Spinal cord (tissue), 10 donors: Measurements from ENCODE around the gene C2orf69. TPM values are rescaled to one million over a fixed set of nuclear protein-coding genes. Genes with fewer than 3 reads are reported as not detected.

Experiments
- DNase-seq, 6 donors: peaks; one replicate each; pipeline versions ENCODE4 v3.0.0 to v3.0.0-alpha.2; 2013 to 2015; ENCODE audit warnings: low spot score in 6 of 6, low read depth in 4 of 6
- H3K27ac ChIP-seq: one replicate; pipeline ENCODE4 v1.5.1; 2013; ENCODE audit warnings: low read depth, low read length, control low read depth
- H3K27me3 ChIP-seq: one replicate; pipeline ENCODE4 v1.6.1; 2013; ENCODE audit warnings: low read length; ENCODE audit not compliant: control insufficient read depth, insufficient read depth
- H3K36me3 ChIP-seq: one replicate; pipeline ENCODE4 v1.6.1; 2013; ENCODE audit warnings: low read length; ENCODE audit not compliant: control insufficient read depth, insufficient read depth
- H3K4me1 ChIP-seq: one replicate; pipeline ENCODE4 v1.6.1; 2013; ENCODE audit warnings: low read length; ENCODE audit not compliant: control insufficient read depth, insufficient read depth
- H3K4me3 ChIP-seq: one replicate; pipeline ENCODE4 v1.5.1; 2013; ENCODE audit warnings: low read depth, low read length, control low read depth
- H3K9me3 ChIP-seq: one replicate; pipeline ENCODE4 v1.6.1; 2013; ENCODE audit warnings: low read length; ENCODE audit not compliant: control insufficient read depth, insufficient read depth
- WGBS: methylation state at CpG from one replicate; pipeline ENCODE4 v1.1.5; 2013; ENCODE audit warnings: missing lambda C conversion rate; ENCODE audit not compliant: insufficient coverage; 5-methylcytosine and 5-hydroxymethylcytosine counted together
- polyA plus RNA-seq, 2 donors: library from polyadenylated mRNA; unstranded; fragments of 120-200 nt; gene quantifications; one replicate each; pipeline ENCODE4 v1.2.1, GENCODE V29; 2013; ENCODE audit not compliant: insufficient read length in 2 of 2
- total RNA-seq, 2 donors: library from RNA; depleted of rRNA in 1 of 2; stranded (reverse); fragments of 120-200 nt in 1 of 2; fragments of >200 nt in 1 of 2; gene quantifications; one replicate each; pipeline versions ENCODE4 v1.2.3 to v1.2.4, GENCODE V29; 2013 to 2014
- donor health status: healthy.

Gene C2orf69
- total and polyA plus RNA-seq, 4 donors = 9.2 to 24.9 (median 20.9) TPM

DNA sequence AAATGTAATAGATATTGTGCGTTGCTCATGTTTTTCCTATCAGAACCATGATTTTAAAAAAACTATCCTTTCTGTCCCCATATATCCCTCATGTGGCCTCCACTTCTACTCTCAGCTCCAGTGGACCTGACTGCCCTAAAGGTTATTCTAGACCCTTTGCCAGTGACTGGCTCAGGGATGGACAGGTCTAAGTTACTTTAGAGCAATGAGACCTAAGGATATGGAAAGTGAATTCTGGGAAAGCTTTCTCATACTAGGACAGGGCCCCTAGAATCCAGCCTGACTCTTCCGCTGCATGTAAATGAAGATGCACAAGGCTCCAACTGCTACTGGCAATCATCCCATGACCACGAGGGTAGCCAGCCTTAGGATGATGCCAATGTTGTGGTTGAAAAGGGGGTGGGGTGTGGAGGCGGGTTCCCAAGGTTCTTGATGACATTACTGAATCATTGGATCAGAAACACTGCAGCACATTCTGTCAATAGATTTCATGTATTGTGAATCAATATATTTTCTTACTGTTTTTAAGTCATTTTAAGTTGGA is 21.3 kb downstream of the C2orf69 start:
- Histone ChIP-seq H3K36me3 (peaks cover 2% of the 10 kb centered on the region), H3K27me3 (no peaks in the 10 kb centered on the region), H3K4me3 (no peak overlapping the region), H3K27ac (peak overlapping the region; percentile 53), H3K9me3 (no peaks in the 10 kb centered on the region), H3K4me1 (no peaks in the 10 kb centered on the region)
- WGBS = no CpG with 5 or more reads among the region's 4 CpGs
- DNase-seq = peak in 5 of 6 donors; percentile 15 to 80 (median 50)

DNA sequence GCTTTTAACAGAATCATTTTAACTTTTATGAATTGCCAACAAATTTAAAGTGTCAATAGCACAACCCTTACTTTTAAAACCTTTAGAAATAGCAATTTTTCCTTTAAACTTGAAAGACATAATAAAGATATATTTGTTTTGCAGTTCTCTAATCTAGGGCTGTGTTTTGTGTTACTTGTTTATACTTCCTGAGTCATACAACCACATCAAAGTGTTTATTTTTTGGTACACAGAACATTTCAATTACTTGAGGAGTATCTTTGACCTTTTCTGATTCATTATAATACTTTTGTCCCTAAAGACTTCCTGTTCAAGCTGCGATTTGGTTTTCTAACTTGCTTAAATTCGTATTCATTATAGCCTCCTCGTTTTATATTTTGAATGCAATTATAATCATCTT is 22.4 kb downstream of the C2orf69 start:
- H3K27ac ChIP-seq = no peak overlapping the region
- H3K4me1 ChIP-seq = no peaks in the 10 kb centered on the region
- H3K4me3 ChIP-seq = no peak overlapping the region
- WGBS = no CpG with 5 or more reads among the region's 3 CpGs
- no peaks in the 10 kb centered on the region for H3K27me3 ChIP-seq
- H3K36me3 ChIP-seq = peaks cover 6% of the 10 kb centered on the region
- H3K9me3 ChIP-seq = no peaks in the 10 kb centered on the region
- no peak for DNase-seq

DNA sequence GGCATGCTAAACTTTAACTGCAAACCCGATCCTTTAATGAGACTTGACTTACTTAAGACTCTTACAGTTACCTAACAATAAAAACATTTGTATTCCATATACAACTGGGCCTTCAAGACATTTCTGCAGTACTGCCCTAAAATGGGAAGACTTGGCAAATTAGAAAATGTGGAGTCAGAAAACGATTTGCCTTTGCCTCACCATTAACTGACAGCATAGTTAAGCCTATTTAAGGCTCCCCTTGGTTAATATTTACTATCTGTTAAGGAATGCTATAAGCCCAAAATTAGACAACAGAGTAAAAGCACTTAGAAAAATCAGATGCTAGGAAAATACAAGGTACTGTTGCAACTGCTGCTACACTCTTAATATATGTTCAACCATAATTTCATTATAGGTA is 25.5 kb downstream of the C2orf69 start:
- H3K36me3 ChIP-seq = peaks cover 10% of the 10 kb centered on the region
- WGBS = no CpG with 5 or more reads among the region's 2 CpGs

DNA sequence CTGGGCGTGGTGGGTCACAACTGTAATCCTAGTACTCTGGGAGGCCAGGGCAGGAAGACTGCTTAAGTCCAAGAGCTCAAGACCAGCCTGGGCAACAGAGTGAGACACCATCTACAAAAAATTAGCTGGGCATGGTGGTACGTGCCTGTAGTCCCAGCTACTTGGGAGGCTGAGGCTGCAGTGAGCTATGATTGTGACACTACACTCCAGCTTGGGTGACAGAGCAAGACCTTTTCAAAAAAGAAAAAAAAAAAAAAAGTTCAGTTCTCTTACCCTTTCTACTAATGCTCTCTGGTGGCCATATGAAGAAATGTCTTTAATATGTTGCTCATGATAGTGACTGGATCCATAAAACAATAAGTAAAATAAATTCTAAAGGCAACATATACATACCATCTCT is 29.3 kb downstream of the C2orf69 start:
- 100% methylated on average over 1 of the region's 2 CpGs for WGBS
- H3K36me3 ChIP-seq = peaks cover 10% of the 10 kb centered on the region

More for the DNA sequence above, 25.5 kb downstream of the C2orf69 start:
- Histone ChIP-seq H3K27ac (no peak overlapping the region), H3K4me3 (no peak overlapping the region), H3K9me3 (no peaks in the 10 kb centered on the region), H3K27me3 (no peaks in the 10 kb centered on the region), H3K4me1 (no peaks in the 10 kb centered on the region)
- DNase-seq = no peak

DNA sequence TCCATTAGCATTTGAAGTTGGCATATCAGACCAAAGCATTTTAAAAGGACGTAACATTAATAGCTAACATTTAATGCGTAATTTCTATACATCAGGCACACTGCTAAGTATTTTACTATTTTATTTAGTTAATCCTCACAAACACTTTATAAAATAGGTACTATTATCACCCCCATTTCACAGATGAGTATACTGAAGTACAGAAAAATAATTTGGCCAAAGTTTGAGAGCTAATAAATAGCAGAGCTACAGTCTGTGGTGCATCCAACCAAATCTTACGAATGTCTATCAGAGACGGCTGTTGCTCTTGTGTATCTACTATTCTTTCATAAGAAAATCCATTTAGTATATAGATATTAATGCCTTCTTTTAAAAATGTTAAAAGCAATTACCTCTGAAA is 32.3 kb downstream of the C2orf69 start:
- Histone ChIP-seq H3K36me3 (peaks cover 4% of the 10 kb centered on the region), H3K9me3 (no peaks in the 10 kb centered on the region), H3K27me3 (no peaks in the 10 kb centered on the region), H3K4me1 (no peaks in the 10 kb centered on the region), H3K4me3 (no peak overlapping the region), H3K27ac (no peak overlapping the region)
- no CpG with 5 or more reads among the region's 4 CpGs for WGBS
- DNase-seq = no peak

More for the DNA sequence above, 29.3 kb downstream of the C2orf69 start:
- H3K9me3 ChIP-seq = no peaks in the 10 kb centered on the region
- DNase-seq = peak in 2 of 6 donors; percentile 23 to 47
- H3K4me1 ChIP-seq = no peaks in the 10 kb centered on the region
- H3K27ac ChIP-seq = no peak overlapping the region
- H3K27me3 ChIP-seq = no peaks in the 10 kb centered on the region
- no peak overlapping the region for H3K4me3 ChIP-seq

DNA sequence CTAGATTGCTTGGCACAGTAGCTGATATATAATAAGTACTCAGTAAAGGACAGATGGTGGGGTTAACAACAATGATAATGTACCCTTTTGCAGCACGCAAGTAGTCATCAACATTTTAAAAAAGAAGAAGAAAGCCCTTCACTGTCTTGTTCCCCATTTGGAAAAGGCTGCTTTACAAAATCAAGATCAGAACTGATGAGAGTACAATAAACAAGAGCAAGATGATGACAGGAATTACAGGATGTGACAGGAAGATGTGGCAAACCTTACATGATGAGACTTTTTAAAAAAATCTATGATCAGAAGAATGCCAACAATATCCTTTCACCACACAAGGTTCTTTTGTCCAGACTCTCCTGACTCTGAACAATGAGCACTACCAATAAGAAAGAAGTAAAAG is 35.1 kb downstream of the C2orf69 start:
- H3K36me3 ChIP-seq = no peaks in the 10 kb centered on the region
- no CpG with 5 or more reads among the region's 1 CpG for WGBS
- H3K9me3 ChIP-seq = no peaks in the 10 kb centered on the region
- no peak overlapping the region for H3K27ac ChIP-seq
- no peaks in the 10 kb centered on the region for H3K27me3 ChIP-seq
- H3K4me1 ChIP-seq = no peaks in the 10 kb centered on the region
- H3K4me3 ChIP-seq = no peak overlapping the region
- no peak for DNase-seq

DNA sequence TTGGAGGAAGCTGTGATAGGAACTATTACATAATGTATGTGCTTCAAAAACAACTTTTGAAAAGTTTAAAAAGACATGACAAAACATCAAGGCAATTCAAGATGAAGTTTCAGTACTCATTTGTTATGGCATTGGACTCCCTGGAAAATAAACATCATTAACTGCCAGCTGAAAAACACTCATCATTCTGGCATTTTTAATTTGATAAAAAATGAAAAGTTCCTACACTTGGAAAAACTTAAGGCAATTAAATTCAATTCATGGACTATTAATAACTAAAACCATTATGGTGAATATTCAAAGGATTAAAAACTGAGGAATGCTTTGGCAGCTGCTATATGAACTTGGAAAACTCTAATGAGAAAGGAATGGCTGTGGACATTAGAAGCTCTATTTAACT is 35.7 kb downstream of the C2orf69 start:
- Histone ChIP-seq H3K36me3 (no peaks in the 10 kb centered on the region), H3K4me1 (no peaks in the 10 kb centered on the region), H3K27me3 (no peaks in the 10 kb centered on the region), H3K27ac (no peak overlapping the region), H3K4me3 (no peak overlapping the region), H3K9me3 (no peaks in the 10 kb centered on the region)
- no peak for DNase-seq

DNA sequence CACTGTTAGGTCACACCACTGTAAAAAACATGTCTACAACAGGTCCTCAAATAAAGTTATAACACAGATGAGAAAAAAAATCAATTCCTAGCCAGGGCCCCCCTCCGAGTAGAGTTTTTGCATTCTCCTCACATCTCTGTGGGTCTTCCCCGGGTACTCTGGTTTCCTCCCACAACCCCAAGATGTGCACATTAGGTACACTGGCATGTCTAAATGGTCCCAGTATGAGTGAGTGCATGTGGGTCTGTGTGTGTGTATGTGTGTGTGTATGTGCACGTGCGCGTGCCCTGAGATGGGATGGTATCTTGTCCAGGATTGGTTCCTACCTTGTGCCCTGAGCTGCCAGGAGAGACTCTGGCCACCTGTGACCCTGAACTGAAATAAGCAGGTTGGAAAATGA is 39.3 kb downstream of the C2orf69 start:
- WGBS = 100% methylated on average over 3 of the region's 5 CpGs
- H3K27ac ChIP-seq = no peak overlapping the region
- no peaks in the 10 kb centered on the region for H3K36me3 ChIP-seq
- no peak overlapping the region for H3K4me3 ChIP-seq
- peaks cover 8% of the 10 kb centered on the region for H3K4me1 ChIP-seq
- H3K9me3 ChIP-seq = no peaks in the 10 kb centered on the region
- no peaks in the 10 kb centered on the region for H3K27me3 ChIP-seq
- no peak for DNase-seq

DNA sequence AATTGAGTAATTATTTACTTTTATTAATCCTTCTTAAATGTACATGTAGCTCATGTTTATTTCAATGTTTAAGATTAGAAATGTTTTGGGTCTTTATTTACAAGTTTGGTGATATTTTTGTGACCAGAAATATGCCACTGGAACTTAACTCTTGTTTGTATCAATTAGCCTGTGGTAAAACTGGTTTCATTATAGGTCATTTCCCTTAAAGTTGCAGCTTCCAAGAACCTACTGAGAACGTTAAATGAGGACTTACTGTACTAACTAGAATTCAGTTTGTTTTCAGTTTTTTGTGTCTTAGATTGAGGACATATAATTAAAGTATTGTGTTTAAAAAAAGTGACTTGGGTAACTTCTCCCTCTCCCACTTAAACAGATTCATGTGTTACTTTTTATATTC is 39.9 kb downstream of the C2orf69 start:
- Histone ChIP-seq H3K4me3 (no peak overlapping the region), H3K27me3 (no peaks in the 10 kb centered on the region), H3K9me3 (no peaks in the 10 kb centered on the region), H3K4me1 (peaks cover 8% of the 10 kb centered on the region), H3K36me3 (no peaks in the 10 kb centered on the region), H3K27ac (no peak overlapping the region)
- DNase-seq = no peak
- WGBS = no CpG with 5 or more reads among the region's 1 CpG

DNA sequence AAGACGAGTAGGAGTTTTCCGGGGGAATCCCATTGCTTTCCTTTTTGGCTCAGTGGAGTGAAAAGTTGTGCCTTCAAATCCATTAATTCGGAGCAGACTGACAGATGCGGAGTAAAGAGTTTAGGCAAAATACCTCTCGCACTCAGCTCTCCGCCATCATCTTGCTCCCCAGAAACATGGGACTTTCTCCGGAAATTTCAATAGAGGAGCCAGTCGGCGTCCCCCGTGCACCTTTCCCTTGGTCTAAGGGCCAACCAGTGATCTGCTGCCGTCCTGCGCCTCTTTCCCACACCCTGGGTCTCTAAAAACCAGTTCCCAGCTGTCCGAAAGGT is 43.9 kb downstream of the C2orf69 start:
- Histone ChIP-seq H3K9me3 (no peaks in the 10 kb centered on the region), H3K27me3 (no peaks in the 10 kb centered on the region), H3K27ac (peak overlapping the region; percentile 98), H3K36me3 (no peaks in the 10 kb centered on the region), H3K4me3 (peak overlapping the region; percentile 98), H3K4me1 (peaks cover 13% of the 10 kb centered on the region)
- DNase-seq = no peak
- 0% methylated on average over 12 of the region's 13 CpGs for WGBS
